B cell (primary cell): Measurements from ENCODE around the gene TOR1A. TPM values are rescaled to one million over a fixed set of nuclear protein-coding genes. Genes with fewer than 3 reads are reported as not detected.

Experiments
- ATAC-seq: fragments of 200-7000 bp; cut with Tn5 transposase; one replicate; pipeline ENCODE4 v1.10.0; 2021; ENCODE audit warnings: low read depth, mild to moderate bottlenecking, moderate number of reproducible peaks, moderate library complexity
- CTCF ChIA-PET: fragments of 350-600 bp; sonication (Branson Sonifier 250); formaldehyde crosslinking; loops from one replicate; lab custom pipeline; 2021; ENCODE audit warnings: antibody characterized with exemption, inconsistent platforms; lab: Charles Lee
- POLR2A ChIA-PET: fragments of 350-600 bp; sonication (Branson Sonifier 250); formaldehyde crosslinking; loops from one replicate; lab custom pipeline; 2021; ENCODE audit warnings: antibody characterized with exemption; lab: Charles Lee
- DNase-seq: peaks from one replicate; pipeline ENCODE4 v3.0.0; 2013
- H2AFZ ChIP-seq: 2 replicates; pipeline ENCODE4 v1.6.1; 2012; ENCODE audit warnings: mild to moderate bottlenecking, low read depth, low read length; ENCODE audit not compliant: insufficient read depth, poor library complexity, severe bottlenecking
- H3K27ac ChIP-seq, 2 donors: 1 replicate in 1 of 2; 2 replicates in 1 of 2; pipeline ENCODE4 v1.5.1; 2012 to 2013; ENCODE audit warnings: low read length in 2 of 2, mild to moderate bottlenecking in 2 of 2, moderate library complexity in 1 of 2
- H3K27me3 ChIP-seq, 4 experiments: fragments of 200-600 bp in 1 of 4; sonication (generic) in 1 of 4; replicated peaks in 1 of 4; 1 replicate in 2 of 4; 2 replicates in 2 of 4; pipeline versions ENCODE4 v1.6.1 to v1.7.0; 2013 to 2016; ENCODE audit warnings: low read length in 3 of 4, mild to moderate bottlenecking in 2 of 4, mixed read lengths in 1 of 4, moderate library complexity in 1 of 4; ENCODE audit not compliant: insufficient read depth in 4 of 4, control insufficient read depth in 3 of 4; ENCODE audit errors: control extremely low read depth in 1 of 4
- H3K36me3 ChIP-seq, 2 experiments: replicated peaks in 1 of 2; 1 replicate in 1 of 2; 2 replicates in 1 of 2; pipeline versions ENCODE4 v1.6.1 to v1.7.1; 2013; ENCODE audit warnings: low read length in 1 of 2; ENCODE audit not compliant: insufficient read depth in 2 of 2, control insufficient read depth in 1 of 2; ENCODE audit errors: control extremely low read depth in 1 of 2, extremely low read depth in 1 of 2
- H3K4me1 ChIP-seq, 2 donors: fragments of 200-600 bp in 1 of 2; sonication (generic) in 1 of 2; 1 replicate in 1 of 2; 2 replicates in 1 of 2; pipeline versions ENCODE4 v1.5.1 to v1.6.1; 2013 to 2017; ENCODE audit warnings: low read length in 2 of 2; ENCODE audit not compliant: control insufficient read depth in 2 of 2, insufficient read depth in 2 of 2
- H3K4me2 ChIP-seq: replicated peaks from 2 replicates; pipeline ENCODE3; 2012; ENCODE audit warnings: mild to moderate bottlenecking, low read depth, low read length; ENCODE audit not compliant: poor library complexity, severe bottlenecking
- H3K4me3 ChIP-seq, 5 experiments: fragments of 200-600 bp in 1 of 5; sonication (generic) in 1 of 5; 1 replicate in 3 of 5; 2 replicates in 2 of 5; pipeline versions ENCODE4 v1.5.1 to v1.7.0; 2011 to 2016; ENCODE audit warnings: low read length in 4 of 5, mild to moderate bottlenecking in 4 of 5, low read depth in 2 of 5, control low read depth in 1 of 5, moderate library complexity in 1 of 5; ENCODE audit not compliant: insufficient read depth in 1 of 5; ENCODE audit errors: control extremely low read depth in 1 of 5, extremely low read depth in 1 of 5
- H3K79me2 ChIP-seq: fragments of 200-600 bp; sonication (generic); one replicate; pipeline ENCODE4 v1.6.0; 2016; ENCODE audit warnings: low read length; ENCODE audit not compliant: control insufficient read depth, insufficient read depth
- H3K9ac ChIP-seq: fragments of 200-600 bp; sonication (generic); 2 replicates; pipeline ENCODE4 v1.6.1; 2017; ENCODE audit warnings: mild to moderate bottlenecking, low read length, moderate library complexity
- H3K9me3 ChIP-seq, 3 donors: one replicate each; pipeline versions ENCODE4 v1.6.1 to v1.7.1; 2013; ENCODE audit warnings: low read length in 2 of 3; ENCODE audit not compliant: control insufficient read depth in 2 of 3, insufficient read depth in 1 of 3; ENCODE audit errors: control extremely low read depth in 1 of 3
- H4K20me1 ChIP-seq: 2 replicates; pipeline ENCODE4 v1.6.0; 2012; ENCODE audit warnings: mild to moderate bottlenecking, low read length; ENCODE audit not compliant: insufficient read depth, control insufficient read depth, poor library complexity, severe bottlenecking
- H3K27ac Mint-ChIP-seq: one replicate; pipeline ENCODE4 v1.8.0; 2021; ENCODE audit warnings: mixed read lengths
- H3K27me3 Mint-ChIP-seq: one replicate; pipeline ENCODE4 v1.8.0; 2021; ENCODE audit warnings: mixed read lengths
- H3K4me1 Mint-ChIP-seq: one replicate; pipeline ENCODE4 v1.8.0; 2021; ENCODE audit warnings: mixed read lengths
- H3K4me3 Mint-ChIP-seq: one replicate; pipeline ENCODE4 v1.8.0; 2021; ENCODE audit warnings: mixed read lengths
- H3K9me3 Mint-ChIP-seq: one replicate; pipeline ENCODE4 v1.8.0; 2022; ENCODE audit warnings: mixed read lengths; ENCODE audit not compliant: insufficient read depth
- CTCF ChIP-seq: fragments of 200-600 bp; IDR thresholded peaks from one replicate; pipeline ENCODE4 v1.8.0; 2022; ENCODE audit warnings: antibody characterized with exemption, mild to moderate bottlenecking
- EZH2 ChIP-seq: IDR thresholded peaks from 2 replicates; pipeline ENCODE4 v1.6.1; 2012; ENCODE audit warnings: borderline replicate concordance, low read depth, mild to moderate bottlenecking, moderate library complexity, low read length; ENCODE audit not compliant: insufficient read depth, poor library complexity, severe bottlenecking
- WGBS: methylation state at CpG from one replicate; pipeline ENCODE4 v1.1.5; 2013; ENCODE audit warnings: missing lambda C conversion rate; ENCODE audit not compliant: insufficient coverage; 5-methylcytosine and 5-hydroxymethylcytosine counted together
- intact Hi-C: fragments of 100-400 bp; cut with micrococcal nuclease; formaldehyde crosslinking; loops from one replicate; pipeline ENCODE4 v1.10.0; 2022
- polyA plus RNA-seq: library from polyadenylated mRNA; depleted of rRNA; stranded (reverse); fragments of >200 nt; gene quantifications from 2 replicates; pipeline ENCODE4 v1.2.3, GENCODE V29; 2012
- total RNA-seq, 2 donors: library from RNA; stranded (reverse); fragments of 120-200 nt in 1 of 2; gene quantifications; 1 replicate in 1 of 2; 2 replicates in 1 of 2; pipeline versions ENCODE4 v1.2.3 to v1.2.4, GENCODE V29; 2013 to 2022

Gene TOR1A
- total and polyA plus RNA-seq, 2 donors (not counting 1 experiment from before 2014, with no cell fraction given): 28.6 to 30.3 TPM

GRCh38 chr9:129852579-129852978 is 28.6 kb upstream of the TOR1A start:
- peaks cover 0 to 61% of the 10 kb centered on the region in 2 experiments for H3K36me3 ChIP-seq
- no peak overlapping the region for H3K4me3 ChIP-seq
- ATAC-seq (no peak), DNase-seq (no peak)
- Mint-ChIP-seq H3K4me3 (no peak overlapping the region), H3K27me3 (no peaks in the 10 kb centered on the region), H3K4me1 (no peaks in the 10 kb centered on the region), H3K9me3 (no peaks in the 10 kb centered on the region), H3K27ac (no peak overlapping the region)
- H3K79me2 ChIP-seq: peaks cover 25% of the 10 kb centered on the region
- H3K27me3 ChIP-seq: no peaks in the 10 kb centered on the region
- H2AFZ ChIP-seq: no peak overlapping the region
- H3K27ac ChIP-seq: no peak overlapping the region
- H3K4me2 ChIP-seq: no peak overlapping the region
- no peaks in the 10 kb centered on the region for H3K9me3 ChIP-seq
- 78% methylated on average over 5 of the region's 5 CpGs for WGBS
- H3K9ac ChIP-seq: no peak overlapping the region
- ChIA-PET POLR2A (no interaction called here), CTCF (no interaction called here)
- no peaks in the 10 kb centered on the region for H4K20me1 ChIP-seq
- intact Hi-C loops: no loop called here
- TF ChIP-seq CTCF (no peak), EZH2 (no peak)
- H3K4me1 ChIP-seq: no peaks in the 10 kb centered on the region

GRCh38 chr9:129851821-129852220 is 27.9 kb upstream of the TOR1A start:
- Histone ChIP-seq H3K4me1 (no peaks in the 10 kb centered on the region), H3K9ac (no peak overlapping the region), H3K4me2 (no peak overlapping the region), H3K4me3 (no peak overlapping the region), H3K9me3 (no peaks in the 10 kb centered on the region), H3K79me2 (peaks cover 32% of the 10 kb centered on the region), H2AFZ (no peak overlapping the region), H3K36me3 (peaks cover 0 to 56% of the 10 kb centered on the region in 2 experiments), H3K27me3 (no peaks in the 10 kb centered on the region), H3K27ac (no peak overlapping the region), H4K20me1 (no peaks in the 10 kb centered on the region)
- Mint-ChIP-seq H3K4me1 (no peaks in the 10 kb centered on the region), H3K4me3 (no peak overlapping the region), H3K27me3 (no peaks in the 10 kb centered on the region), H3K9me3 (no peaks in the 10 kb centered on the region), H3K27ac (no peak overlapping the region)
- no peak for TF ChIP-seq EZH2
- no peak for TF ChIP-seq CTCF
- POLR2A ChIA-PET: no interaction called here
- ATAC-seq (no peak), DNase-seq (no peak)
- intact Hi-C loops: no loop called here
- 94% methylated on average over 5 of the region's 5 CpGs for WGBS
- CTCF ChIA-PET: no interaction called here
